ENCODE data around the gene TLR6. TPM values are rescaled to one million over a fixed set of nuclear protein-coding genes. Genes with fewer than 3 reads are reported as not detected.
"Not testable (repeated sequence)": the region's sequence is repeated elsewhere in the genome, so short reads cannot be mapped to it uniquely, and the experiment has no call there.

Gene TLR6
- total and polyA plus RNA-seq, 8 donors: 0.07 to 3.9 (median 0.45) TPM

GRCh38 chr4:38782452-38783108 is 74.0 kb downstream of the TLR6 start, which contains the start of gene TLR10:
Gene TLR10, minus strand, starts transcription at chr4:38782990. Its CDS starts 7,400 bp downstream, at chr4:38775590.
- peak; percentile 82 to 92 (median 90) for ATAC-seq
- FAIRE-seq: no peak
- H3K27ac ChIP-seq: no peak within 1 kb of the TSS
- no peaks in the 10 kb centered on the region for H3K9me3 ChIP-seq
- no peaks in the 10 kb centered on the region for H3K36me3 ChIP-seq
- peaks cover 0 to 3% (median under 1%) of the 10 kb centered on the region in 3 donors for H3K4me1 ChIP-seq
- intact Hi-C loops (cut with DNase I): no loop called here
- 17 to 22% methylated on average over 12 of the region's 12 CpGs for WGBS, 2 donors
- no peaks in the 10 kb centered on the region for H3K27me3 ChIP-seq
- peak in 3 of 6 donors; percentile 21 to 56 (median 49) for DNase-seq
- no peak within 1 kb of the TSS for H3K4me3 ChIP-seq
- peak; percentile 37 to 63 (median 54) for TF ChIP-seq CTCF (IDR thresholded peaks at IDR 0.05)

- DNase-seq (no peak), ATAC-seq (no peak), FAIRE-seq (no peak)
- TF ChIP-seq CTCF (IDR thresholded peaks at IDR 0.05): no peak
- no peaks in the 10 kb centered on the region for H3K27me3 ChIP-seq
- H3K4me3 ChIP-seq: no peak overlapping the region
- WGBS, 2 donors: 91 to 96% methylated on average over 4 of the region's 4 CpGs
- H3K27ac ChIP-seq: no peak overlapping the region
- H3K9me3 ChIP-seq: no peaks in the 10 kb centered on the region
- H3K36me3 ChIP-seq: no peaks in the 10 kb centered on the region
- H3K4me1 ChIP-seq: no peaks in the 10 kb centered on the region
- intact Hi-C loops (cut with DNase I): no loop called here
Observed at GRCh38 chr4:38781854-38782261, 74.8 kb downstream of the TLR6 start.

DNA sequence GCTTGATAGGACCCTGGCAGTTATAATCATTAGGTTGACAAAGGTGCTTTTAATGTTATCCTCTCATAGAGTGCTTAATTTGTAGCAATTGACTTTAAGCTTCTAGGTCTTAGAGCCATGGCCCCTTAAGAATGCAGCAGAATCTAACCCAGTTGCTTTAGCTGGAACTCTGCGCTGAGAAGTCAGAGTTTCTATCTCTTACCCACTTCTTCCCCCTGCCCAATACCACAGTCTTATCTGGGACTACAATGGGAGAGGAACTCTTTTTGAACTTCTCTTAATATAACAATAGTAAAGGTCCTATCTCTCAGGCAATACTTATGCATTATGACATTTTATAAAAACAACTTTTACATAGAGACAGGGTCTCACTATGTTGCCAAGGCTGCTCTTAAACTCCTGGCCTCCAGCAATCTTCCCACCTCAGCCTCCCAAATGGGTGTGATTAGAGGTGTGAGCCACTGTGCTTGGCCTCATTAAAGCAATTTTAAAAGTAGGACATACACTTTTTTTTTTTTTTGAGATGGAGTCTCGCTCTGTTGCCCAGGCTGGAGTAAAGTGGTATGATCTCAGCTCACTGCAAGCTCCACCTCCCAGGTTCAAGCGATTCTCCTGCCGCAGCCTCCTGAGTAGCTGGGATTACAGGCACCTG is 75.7 kb downstream of the TLR6 start:
- FAIRE-seq (no peak), DNase-seq (no peak), ATAC-seq (no peak)
- intact Hi-C loops (cut with DNase I): no loop called here
- H3K4me3 ChIP-seq: no peak overlapping the region
- no peaks in the 10 kb centered on the region for H3K9me3 ChIP-seq
- H3K27me3 ChIP-seq: no peaks in the 10 kb centered on the region
- 97 to 99% methylated on average over 4 of the region's 4 CpGs for WGBS, 2 donors
- H3K27ac ChIP-seq: no peak overlapping the region
- H3K4me1 ChIP-seq: no peaks in the 10 kb centered on the region
- TF ChIP-seq CTCF (IDR thresholded peaks at IDR 0.05): no peak
- H3K36me3 ChIP-seq: no peaks in the 10 kb centered on the region

DNA sequence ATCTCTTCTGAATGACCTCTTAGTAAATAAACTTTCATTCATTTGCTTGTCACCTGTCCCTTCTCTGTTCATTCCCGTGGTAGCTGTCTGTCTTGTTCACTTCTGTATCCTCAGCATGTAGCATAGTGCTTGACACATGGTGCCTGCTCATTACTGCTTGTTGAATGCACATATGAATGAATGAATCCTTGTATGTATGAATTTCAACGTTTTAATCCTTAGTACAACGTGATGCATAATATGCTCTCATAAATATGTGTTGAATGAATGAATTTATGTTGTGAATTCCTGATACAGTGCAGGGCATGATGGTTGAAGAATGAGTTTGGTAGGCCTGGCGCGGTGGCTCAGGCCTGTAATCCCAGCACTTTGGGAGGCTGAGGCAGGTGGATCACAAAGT is 76.8 kb downstream of the TLR6 start:
- WGBS, 2 donors: 76 to 81% methylated on average over 5 of the region's 5 CpGs
- no peak for DNase-seq
- ATAC-seq: no peak

DNA sequence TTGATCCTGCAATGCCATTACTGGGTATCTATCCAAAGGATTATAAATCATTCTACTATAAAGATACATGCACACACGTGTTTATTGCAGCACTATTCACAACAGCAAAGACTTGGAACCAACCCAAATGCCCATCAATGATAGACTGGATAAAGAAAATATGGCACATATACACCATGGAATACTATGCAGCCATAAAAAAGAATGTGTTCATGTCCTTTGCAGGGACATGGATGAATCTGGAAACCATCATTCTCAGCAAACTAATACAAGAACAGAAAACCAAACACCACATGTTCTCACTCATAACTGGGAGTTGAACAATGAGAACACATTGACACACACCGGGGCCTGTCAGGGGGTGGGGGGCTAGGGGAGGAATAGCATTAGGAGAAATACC is 78.7 kb downstream of the TLR6 start:
- FAIRE-seq; H3K27ac ChIP-seq; H3K36me3 ChIP-seq; intact Hi-C loops (cut with DNase I); H3K9me3 ChIP-seq; H3K27me3 ChIP-seq; H3K4me1 ChIP-seq; DNase-seq; H3K4me3 ChIP-seq; ATAC-seq: not testable (repeated sequence)
- whole genome bisulfite sequencing, 2 donors: 73 to 77% methylated on average over 2 of the region's 2 CpGs

More for the DNA sequence above, 76.8 kb downstream of the TLR6 start:
- Histone ChIP-seq H3K9me3 (no peaks in the 10 kb centered on the region), H3K4me3 (no peak overlapping the region), H3K27ac (no peak overlapping the region), H3K27me3 (no peaks in the 10 kb centered on the region), H3K36me3 (no peaks in the 10 kb centered on the region), H3K4me1 (no peaks in the 10 kb centered on the region)
- intact Hi-C loops (cut with DNase I): no loop called here
- TF ChIP-seq CTCF (IDR thresholded peaks at IDR 0.05): no peak
- FAIRE-seq: no peak

Data from pancreas (tissue), 10 donors.